Activated T-helper 9 cell treated with anti-CD3 and anti-CD28 coated beads, Interleukin-2, amount 50 U/mL, for 16 hours (primary cell): ENCODE measurements around the gene ZNF566.

ENCODE experiments used
- DNase-seq: peaks from one replicate; pipeline ENCODE4 v3.0.0-alpha.2; 2020; ENCODE audit warnings: low read depth

ZNF566 gene

GRCh38 chr19:36441339-36441738 is 48.0 kb downstream of the ZNF566 start:
- no peak for DNase-seq

- no peak for DNase-seq
These were observed 52.8 kb downstream of the ZNF566 start for GRCh38 chr19:36436531-36436930.

GRCh38 chr19:36423925-36424324 is 65.4 kb downstream of the ZNF566 start:
- no peak for DNase-seq

- DNase-seq, result no peak
These were observed 67.4 kb downstream of the ZNF566 start for GRCh38 chr19:36421749-36422481.

GRCh38 chr19:36420961-36421748 is 68.2 kb downstream of the ZNF566 start:
- DNase-seq, result no peak

GRCh38 chr19:36418287-36419001 is 70.9 kb downstream of the ZNF566 start, which contains the start of gene ZFP82:
TSS of gene ZFP82 (minus strand) at chr19:36418644. CDS start at chr19:36409789, 8,855 bp downstream.
- peak; percentile 61 for DNase-seq

- DNase-seq, result peak; percentile 1
These were observed 71.5 kb downstream of the ZNF566 start for GRCh38 chr19:36417752-36418286.

- no peak for DNase-seq
These were observed 79.5 kb downstream of the ZNF566 start for GRCh38 chr19:36409841-36410240.

GRCh38 chr19:36408101-36408500 is 81.3 kb downstream of the ZNF566 start:
- DNase-seq, result no peak

- no peak for DNase-seq
These were observed 84.9 kb downstream of the ZNF566 start for GRCh38 chr19:36404498-36404897.

GRCh38 chr19:36401475-36401874 is 87.9 kb downstream of the ZNF566 start:
- DNase-seq, result no peak

- DNase-seq, result no peak
These were observed 90.8 kb downstream of the ZNF566 start for GRCh38 chr19:36398571-36398970.
